NCI-H1417 (cell line): ENCODE data around the gene OR2T6.
"Not testable (repeated sequence)": the region's sequence is repeated elsewhere in the genome, so short reads cannot be mapped to it uniquely, and the experiment has no call there.

ENCODE experiments used
- DNase-seq, 3 experiments: peaks; one replicate each; lab custom pipeline; 2025; lab: John Stamatoyannopoulos, UW

Gene OR2T6

DNA sequence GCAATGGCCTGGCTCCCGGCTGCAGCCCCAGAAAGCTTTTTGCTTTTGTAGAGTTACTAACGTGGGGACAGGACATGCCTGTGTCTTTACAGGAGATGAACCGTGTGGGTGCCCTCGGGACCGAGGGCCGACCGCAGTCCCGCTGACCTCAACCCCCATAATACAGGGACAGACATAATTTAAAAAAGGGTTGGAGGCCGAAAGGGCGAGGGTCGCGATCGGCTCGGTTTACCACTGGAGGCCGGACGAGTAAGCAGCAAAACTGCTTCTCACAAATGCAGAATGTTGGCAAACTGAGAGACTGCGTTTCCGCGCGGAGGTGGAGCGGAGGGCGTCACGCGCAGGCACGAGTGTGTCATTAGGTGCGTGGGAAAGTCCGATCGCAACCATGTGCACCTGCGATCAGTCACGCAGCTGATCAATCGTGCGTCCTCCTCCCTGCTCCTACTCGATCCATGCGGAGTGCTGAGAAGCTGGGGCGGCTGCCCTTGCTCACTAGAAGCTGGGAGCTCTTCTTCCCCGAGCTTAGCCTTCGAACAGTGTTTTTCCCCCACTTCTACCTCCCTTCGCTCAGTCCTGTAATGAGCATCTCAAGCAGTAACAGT lies 58.4 kb downstream of the OR2T6 start:
- DNase-seq: not testable (repeated sequence)

DNA sequence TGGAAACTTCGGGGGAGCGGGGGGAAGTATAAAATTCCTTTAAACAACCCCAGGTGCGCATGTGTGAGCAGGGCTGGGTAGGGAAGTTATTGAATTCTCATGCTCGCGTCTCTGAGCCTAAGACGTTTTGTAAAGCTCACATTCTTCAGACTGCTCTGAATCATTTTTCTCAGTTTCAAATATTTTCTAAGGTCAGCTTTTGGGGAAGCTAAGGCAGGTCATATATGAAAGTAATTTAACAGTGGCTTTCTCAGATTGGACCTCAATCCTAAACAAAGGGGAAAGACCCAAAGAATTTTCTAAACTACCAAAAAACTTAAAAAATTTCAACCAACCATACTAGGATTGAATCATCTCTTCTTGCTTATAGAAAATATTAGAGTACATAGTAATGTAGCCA lies 59.4 kb downstream of the OR2T6 start:
- DNase-seq: not testable (repeated sequence)

DNA sequence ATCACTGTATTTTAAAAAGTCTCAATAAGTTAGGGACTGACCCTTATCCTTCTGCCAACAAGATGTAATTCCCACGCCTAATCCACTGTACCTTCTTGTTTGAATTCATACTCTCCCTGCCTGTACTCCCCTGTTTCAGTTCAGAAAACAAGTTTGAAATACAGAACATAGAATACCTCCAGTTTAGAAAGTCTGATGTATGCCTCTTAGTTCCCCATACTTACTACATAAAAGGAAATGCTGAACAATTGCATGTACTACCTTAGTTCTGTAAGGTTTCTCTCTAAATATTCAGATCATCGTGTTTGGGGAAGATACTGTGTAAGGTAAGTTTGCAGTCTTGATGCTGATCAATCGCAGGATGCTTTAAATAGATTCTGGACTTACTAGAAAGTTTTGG lies 60.8 kb downstream of the OR2T6 start:
- not testable (repeated sequence) for DNase-seq

DNA sequence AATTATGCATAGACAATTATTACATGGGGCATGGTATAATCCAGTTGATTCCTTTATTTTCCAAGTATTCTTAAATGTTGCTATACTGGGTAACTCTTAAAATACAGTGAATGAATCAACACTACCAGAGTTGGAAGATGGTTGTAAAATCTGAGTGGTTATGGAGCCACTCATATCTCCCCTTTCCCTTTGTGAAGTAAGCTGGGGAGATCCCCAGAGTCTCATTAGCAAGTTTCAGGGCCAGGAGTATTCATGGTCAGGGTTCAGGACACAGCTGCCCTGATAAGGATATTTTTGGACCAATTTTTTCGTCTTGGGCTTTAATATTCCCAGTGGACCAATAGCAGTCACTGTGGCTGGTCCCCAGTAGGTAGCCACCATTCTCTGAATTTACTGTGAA lies 63.1 kb downstream of the OR2T6 start:
- DNase-seq: not testable (repeated sequence)

DNA sequence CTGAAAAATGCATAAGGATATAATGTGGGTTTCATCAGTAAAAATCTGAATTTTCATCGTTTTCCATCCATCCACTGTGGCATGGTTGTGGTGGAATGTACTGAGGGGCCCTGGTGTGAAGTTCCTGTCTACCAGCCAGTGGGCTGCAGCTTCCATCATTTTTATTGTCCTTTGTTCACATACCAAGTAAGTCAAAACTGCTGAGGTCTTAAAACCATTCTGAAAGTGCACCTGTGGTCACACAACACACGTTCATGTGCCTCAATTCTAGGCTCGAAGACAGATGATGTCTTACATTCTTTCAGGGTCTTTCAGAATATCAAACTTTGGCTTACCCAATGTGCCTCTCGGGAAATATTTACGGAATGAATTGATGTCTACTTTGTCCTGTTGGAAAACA lies 63.7 kb downstream of the OR2T6 start:
- DNase-seq: not testable (repeated sequence)
